Epithelial cell of proximal tubule (primary cell): ENCODE results near the gene PDCD2L. TPM values are rescaled to one million over a fixed set of nuclear protein-coding genes. Genes with fewer than 3 reads are reported as not detected.
A peak's percentile ranks its signal among the peaks of the same experiment; 100 is the strongest.
"Not testable (repeated sequence)": the region's sequence is repeated elsewhere in the genome, so short reads cannot be mapped to it uniquely, and the experiment has no call there.

ENCODE experiments used
- DNase-seq: peaks from one replicate; pipeline ENCODE4 v3.0.0-alpha.2; 2011; ENCODE audit warnings: low read depth
- H3K4me3 ChIP-seq: 2 replicates; pipeline ENCODE4 v1.5.1; 2011; ENCODE audit warnings: low read depth, mild to moderate bottlenecking, low read length
- CTCF ChIP-seq: conservative IDR thresholded peaks from 2 replicates; pipeline ENCODE4 v1.5.1; 2012; ENCODE audit warnings: low read depth, mild to moderate bottlenecking, low read length
- total RNA-seq: library from RNA; depleted of rRNA; stranded (reverse); fragments of >200 nt; gene quantifications from 2 replicates; pipeline ENCODE4 v1.2.3, GENCODE V29; 2015

Gene PDCD2L
- total RNA-seq, 1 donor from 2014 or later: 16.4 TPM

- no peak for TF ChIP-seq CTCF
These were observed 38.5 kb upstream of the PDCD2L start for GRCh38 chr19:34365463-34366401.

GRCh38 chr19:34366738-34367623, 37.2 kb upstream of the PDCD2L start:
- TF ChIP-seq CTCF: no peak
- no peak for DNase-seq
- peak overlapping the region; percentile 67 for H3K4me3 ChIP-seq

More at GRCh38 chr19:34365463-34366401, 38.5 kb upstream of the PDCD2L start:
- DNase-seq: no peak
- H3K4me3 ChIP-seq: peak overlapping the region; percentile 67

GRCh38 chr19:34367624-34367957, 36.6 kb upstream of the PDCD2L start:
- no peak for TF ChIP-seq CTCF
- H3K4me3 ChIP-seq: no peak overlapping the region
- no peak for DNase-seq

- no peak for DNase-seq
- no peak overlapping the region for H3K4me3 ChIP-seq
- no peak for TF ChIP-seq CTCF
These were observed 35.9 kb upstream of the PDCD2L start for GRCh38 chr19:34368338-34368737.

- not testable (repeated sequence) for DNase-seq, H3K4me3 ChIP-seq
These were observed 35.0 kb upstream of the PDCD2L start for GRCh38 chr19:34369166-34369565.

- no peak overlapping the region for H3K4me3 ChIP-seq
- no peak for DNase-seq
- no peak for TF ChIP-seq CTCF
These were observed 34.1 kb upstream of the PDCD2L start for GRCh38 chr19:34370117-34370516.

GRCh38 chr19:34370983-34371382, 33.2 kb upstream of the PDCD2L start:
- no peak overlapping the region for H3K4me3 ChIP-seq
- no peak for DNase-seq
- no peak for TF ChIP-seq CTCF
